RCC 7860 (cell line): ENCODE measurements around the gene TMEM231.
"Not testable (repeated sequence)": the region's sequence is repeated elsewhere in the genome, so short reads cannot be mapped to it uniquely, and the experiment has no call there.

Source experiments
- DNase-seq: peaks from one replicate; pipeline ENCODE4 v3.0.0-alpha.2; 2015; ENCODE audit warnings: low spot score
- FAIRE-seq: peaks from 2 replicates; lab custom pipeline; 2012; peaks lifted over from hg19 to GRCh38; lab: Jason Lieb, UNC

The TMEM231 gene

DNA sequence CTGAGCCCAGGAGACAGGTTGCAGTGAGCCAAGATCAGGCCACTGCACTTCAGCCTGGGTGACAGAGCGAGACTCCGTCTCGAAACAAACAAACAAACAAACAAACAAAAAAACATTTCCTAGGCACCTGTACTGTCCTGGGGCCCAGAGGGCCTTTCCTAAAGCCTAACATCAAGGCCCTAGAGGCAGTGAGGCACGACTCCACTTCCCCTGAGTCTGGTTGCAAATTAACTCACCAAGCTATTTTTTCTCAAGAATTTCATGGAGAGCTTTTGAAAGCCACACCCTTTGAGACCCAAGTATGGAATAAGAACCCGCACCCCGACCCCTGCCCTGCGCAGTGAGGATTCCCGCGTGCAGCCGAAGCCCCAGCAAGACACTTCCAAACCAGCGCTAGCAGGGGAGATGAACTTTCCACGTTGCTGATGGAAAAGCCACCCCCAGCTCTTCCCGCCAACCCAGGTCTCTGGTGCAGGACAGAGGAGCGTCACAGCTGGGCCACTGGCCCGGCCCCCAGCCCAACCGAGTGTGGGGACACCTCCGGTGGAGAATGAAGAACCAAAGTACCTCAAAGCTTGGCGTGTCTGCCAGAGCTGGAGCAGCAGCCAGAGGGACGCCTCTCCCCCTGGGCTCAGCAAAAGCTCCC, 21.4 kb downstream of the TMEM231 start:
- no peak for FAIRE-seq

GRCh38 chr16:75532791-75533190, 23.3 kb downstream of the TMEM231 start:
- DNase-seq (no peak), FAIRE-seq (no peak)

More for the DNA sequence above, 21.4 kb downstream of the TMEM231 start:
- DNase-seq: no peak

GRCh38 chr16:75532142-75532765, 23.8 kb downstream of the TMEM231 start:
- DNase-seq: no peak
- no peak for FAIRE-seq

DNA sequence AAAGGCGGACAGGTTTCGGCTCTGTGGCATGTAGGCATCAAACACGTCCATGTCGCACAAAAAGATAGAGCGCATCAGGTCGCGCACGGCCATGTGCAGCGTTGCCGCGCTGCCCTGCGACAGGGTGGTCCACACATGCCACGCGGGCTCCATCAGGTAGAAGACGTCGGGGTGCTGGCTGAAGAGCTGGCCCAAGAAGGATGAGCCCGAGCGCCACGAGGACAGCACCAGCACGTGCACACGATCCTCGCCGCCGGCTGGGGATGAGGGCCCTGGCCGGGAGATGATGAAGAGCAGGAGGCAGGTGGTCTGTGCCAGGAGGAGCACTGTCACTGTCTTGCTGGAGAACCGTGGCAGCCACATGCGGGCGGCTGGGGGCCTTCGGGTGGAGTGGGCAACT, 26.1 kb downstream of the TMEM231 start:
- FAIRE-seq (no peak), DNase-seq (no peak)

DNA sequence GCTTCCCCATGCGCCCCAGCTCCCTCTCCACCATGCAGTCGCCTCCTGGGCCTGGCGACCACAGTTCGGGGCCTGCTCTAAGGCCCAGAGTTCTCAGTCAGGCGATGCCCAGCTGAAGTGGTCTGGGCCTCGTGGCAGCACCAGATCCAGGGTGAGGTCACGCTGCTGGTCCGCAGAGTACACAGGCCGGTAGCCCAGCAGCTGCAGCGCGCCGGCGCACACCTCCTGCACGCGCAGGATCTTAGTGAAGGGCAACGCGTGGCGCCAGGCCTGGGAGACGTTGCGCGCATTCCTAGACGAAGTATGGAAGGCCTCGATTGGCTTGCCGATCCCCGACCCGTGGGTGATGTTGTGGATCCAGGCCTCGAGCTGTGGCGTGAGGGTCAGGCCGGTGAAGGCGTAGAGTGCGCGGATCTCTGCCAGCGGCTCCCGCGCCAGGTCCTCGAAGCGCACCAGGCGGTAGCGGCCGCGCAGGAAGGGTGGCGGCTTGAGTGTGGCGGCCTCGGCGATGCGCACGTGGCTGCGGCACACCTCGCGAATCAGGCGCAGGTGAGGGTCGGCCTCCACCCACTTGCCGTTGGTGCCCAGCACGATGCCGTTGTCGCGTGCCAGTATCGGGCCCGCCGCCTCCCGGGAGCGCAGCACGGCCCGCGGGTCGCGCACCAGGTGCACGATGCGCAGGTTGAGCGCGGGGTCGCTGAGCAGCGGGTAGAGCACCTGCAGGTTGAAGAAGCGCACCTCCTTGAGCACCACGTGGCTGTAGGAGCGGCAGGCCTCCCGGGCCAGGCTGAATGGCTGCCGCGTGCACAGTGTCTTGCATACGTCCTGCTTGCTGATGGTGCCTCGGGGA, 26.8 kb downstream of the TMEM231 start:
- FAIRE-seq (no peak), DNase-seq (no peak)

GRCh38 chr16:75527825-75528299, 28.2 kb downstream of the TMEM231 start:
- FAIRE-seq (no peak), DNase-seq (no peak)

GRCh38 chr16:75526032-75526790, 29.8 kb downstream of the TMEM231 start:
- FAIRE-seq: no peak

DNA sequence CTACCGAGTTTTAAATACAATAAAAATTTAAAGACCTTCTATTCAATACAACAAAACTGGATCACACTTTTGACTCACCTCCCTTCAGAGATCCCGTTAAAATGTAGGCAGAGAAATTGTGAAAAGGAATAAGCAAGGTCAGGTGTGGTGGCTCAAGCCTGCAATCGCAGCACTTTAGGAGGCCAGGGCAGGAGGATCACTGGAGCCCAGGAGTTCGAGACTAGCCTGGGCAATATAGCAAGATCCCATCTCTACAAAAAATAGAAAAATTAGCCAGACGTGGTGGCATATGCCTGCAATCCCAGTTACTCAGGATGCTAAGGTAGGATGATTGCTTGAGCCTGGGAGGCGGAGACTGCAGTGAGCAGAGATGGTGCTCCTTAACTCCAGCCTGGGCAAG, 36.9 kb downstream of the TMEM231 start:
- DNase-seq (no peak), FAIRE-seq (no peak)

More at GRCh38 chr16:75526032-75526790, 29.8 kb downstream of the TMEM231 start:
- no peak for DNase-seq

DNA sequence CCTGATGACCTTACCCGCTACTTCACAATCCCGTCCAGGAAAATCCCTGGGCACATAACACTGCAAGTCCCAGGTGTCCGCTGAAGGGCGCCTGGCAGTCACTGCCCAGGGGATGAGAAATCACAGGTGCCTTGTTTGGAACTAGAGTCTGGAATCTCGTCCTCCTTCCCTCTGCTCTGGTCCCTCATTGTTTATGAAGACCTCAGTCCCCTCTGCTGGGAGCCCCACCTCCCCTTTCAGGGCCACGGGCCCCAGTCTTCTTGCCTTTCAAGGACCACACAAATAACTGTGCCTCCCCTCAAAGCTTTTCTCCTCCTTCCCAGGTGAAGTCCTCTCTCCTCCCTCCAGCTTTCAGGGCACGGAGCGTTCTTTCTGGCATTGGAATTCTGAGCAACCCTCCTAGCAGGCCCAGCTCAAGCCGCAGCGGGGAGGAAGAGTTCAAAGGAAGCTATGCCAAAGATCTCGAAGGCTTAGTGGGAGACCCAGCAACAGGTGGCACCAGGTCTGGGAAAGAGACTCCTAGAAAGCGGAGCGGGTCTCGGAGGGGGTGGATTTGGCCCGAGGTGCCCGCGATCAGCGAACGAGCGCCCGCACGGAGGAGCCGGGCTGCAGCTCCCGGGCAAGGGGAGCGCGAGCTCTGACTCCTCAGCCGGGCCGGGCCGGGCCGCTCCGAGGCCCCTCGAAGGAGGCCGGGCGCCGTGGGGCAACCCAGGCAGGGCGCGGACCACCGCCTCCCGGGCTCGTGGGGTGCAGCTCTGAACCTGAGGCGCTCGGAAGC, 39.7 kb downstream of the TMEM231 start:
- not testable (repeated sequence) for DNase-seq, FAIRE-seq

DNA sequence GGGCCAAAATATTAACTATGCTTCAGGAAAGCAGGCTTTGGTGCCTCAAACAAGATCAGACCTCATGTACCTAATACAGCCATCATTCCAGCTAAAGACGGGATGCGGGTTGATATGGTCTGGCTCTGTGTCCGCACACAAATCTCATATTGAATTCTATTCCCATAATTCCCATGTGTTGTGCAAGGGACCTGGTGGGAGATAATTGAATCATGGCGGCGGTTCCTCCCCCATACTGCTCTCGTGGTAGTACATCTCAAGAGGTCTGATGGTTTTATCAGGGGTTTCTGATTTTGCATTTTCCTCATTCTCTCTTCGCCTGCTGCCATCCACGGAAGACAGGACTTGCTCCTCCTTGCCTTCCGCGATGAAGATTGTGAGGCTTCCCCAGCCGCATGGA, 41.8 kb downstream of the TMEM231 start:
- no peak for FAIRE-seq
- DNase-seq: no peak

DNA sequence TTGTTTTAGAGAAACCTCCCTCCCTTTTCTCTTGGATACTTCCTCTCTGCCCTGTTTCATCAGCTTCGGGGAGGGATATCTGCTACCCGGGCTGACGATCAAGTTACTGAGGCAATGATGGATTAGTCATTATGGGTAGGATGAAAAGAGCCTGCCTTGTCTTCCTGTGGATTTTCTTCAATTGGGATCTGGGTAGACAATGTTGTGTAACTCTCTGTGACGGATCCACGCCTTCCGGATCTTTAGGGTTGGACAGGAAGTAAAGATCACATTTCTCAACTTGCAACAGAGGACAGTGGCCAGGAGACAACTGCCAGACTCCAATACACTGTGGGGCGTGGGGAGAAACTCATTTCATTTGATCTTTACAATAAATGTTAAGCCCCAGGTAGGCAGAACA, 49.5 kb downstream of the TMEM231 start:
- FAIRE-seq: no peak

DNA sequence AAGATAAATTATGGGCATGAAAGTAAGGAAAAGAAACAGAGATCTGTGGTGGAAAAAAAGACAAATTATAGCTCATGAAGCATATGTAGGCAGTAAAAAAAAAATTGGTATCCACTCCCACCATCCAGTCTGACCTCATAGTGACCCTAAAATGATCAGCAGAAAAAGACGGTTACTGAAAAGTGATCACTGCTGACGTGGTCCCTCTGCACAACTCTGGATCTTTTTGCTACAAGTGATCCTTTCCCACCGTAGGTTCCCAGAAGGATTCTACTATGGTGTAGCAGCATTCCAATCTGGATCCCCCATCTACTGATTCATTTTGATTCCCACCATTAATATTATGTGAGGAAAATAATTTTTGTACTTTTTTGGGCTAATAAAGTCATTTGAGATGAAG, 49.9 kb downstream of the TMEM231 start:
- no peak for FAIRE-seq
- DNase-seq: no peak

More for the DNA sequence above, 49.5 kb downstream of the TMEM231 start:
- peak; percentile 48 for DNase-seq

- DNase-seq (no peak), FAIRE-seq (no peak)
Observed at GRCh38 chr16:75503801-75504200, 52.3 kb downstream of the TMEM231 start.

DNA sequence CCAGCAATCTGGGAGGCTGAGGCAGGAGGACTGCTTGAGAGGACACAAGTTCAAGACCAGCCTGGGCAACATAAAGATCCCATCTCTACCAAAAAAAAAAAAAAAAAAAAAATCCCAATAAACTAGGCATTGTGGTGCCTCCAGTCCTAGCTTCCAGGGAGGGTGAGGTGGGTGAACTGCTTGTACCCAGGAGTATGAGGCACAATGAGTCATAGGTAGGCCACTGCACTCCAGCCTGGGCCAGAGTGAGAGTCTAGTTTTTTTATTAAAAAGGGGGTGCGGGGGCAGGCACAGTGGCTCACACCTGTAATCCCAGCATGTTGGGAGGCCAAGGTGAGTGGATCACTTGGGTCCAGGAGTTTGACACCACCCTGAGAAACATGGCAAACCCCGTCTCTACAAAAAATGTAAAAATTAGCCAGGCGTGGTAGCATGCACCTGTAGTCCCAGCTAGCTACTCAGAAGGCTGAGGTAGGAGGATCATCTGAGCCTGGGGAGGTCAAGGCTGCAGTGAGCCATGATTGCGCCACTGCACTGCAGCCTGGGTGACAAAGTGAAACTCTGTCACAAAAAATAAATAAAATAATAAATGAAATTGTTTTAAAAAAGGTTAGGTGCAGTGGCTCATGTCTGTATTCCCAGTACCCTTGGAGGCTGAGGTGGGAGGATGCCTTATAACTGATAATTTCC, 53.0 kb downstream of the TMEM231 start:
- no peak for DNase-seq
- no peak for FAIRE-seq

DNA sequence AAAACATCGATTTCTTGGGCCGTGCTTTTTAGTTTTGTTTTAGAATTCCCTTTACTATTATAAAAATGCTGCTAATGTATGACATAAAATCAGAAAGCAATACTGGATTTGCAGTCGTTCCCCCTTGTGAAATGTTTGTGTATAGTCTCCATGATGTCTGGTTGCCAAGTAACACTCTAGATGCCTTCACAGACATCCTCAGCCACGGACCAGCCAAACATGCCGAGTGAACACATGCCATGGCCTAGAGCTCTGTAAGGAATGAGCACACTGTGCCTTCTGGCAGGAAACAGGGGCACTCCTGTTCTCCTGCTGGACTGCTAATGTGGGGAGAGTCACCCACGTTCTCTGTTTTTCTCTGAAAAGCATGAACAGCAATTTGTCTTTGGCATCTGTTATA, 54.2 kb downstream of the TMEM231 start:
- not testable (repeated sequence) for FAIRE-seq, DNase-seq

DNA sequence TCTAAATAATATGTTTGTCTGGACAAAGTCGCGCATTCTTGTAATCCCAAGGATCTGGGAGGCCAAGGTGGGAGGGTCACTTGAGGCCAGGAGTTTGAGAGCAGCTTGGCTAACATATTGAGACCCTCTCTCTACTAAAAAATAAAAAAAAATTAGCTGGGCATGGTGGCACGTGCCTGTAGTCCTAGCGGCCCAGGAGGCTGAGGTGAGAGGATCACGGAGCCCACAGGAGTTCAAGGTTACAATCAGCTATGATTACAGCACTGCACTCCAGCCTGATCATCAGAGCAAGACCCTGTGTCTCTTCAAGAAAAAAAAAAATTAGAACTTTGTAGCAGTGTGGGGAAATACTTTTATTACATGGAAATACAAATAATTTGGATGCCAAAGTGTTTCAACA, 54.7 kb downstream of the TMEM231 start:
- DNase-seq (no peak), FAIRE-seq (no peak)

GRCh38 chr16:75498605-75499322, 57.3 kb downstream of the TMEM231 start:
- DNase-seq, FAIRE-seq: not testable (repeated sequence)

DNA sequence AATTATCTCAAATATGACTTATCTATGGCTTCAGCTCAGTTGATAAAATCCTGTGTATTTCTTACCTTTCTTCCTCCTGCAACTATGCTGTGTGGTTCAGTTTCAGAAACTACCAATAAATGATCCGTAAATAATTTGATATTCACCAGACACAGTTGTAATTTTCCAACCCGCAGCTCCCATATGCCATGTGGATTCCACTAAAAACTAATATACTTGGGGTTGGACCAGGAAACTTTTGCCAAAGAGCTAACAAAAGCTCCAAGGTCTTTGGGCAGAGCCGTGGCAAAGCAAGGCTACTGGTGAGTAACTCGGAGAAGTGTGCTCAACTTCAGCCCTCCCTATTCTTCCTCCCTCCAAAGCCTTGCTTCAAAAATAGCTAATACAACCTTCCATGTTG, 58.5 kb downstream of the TMEM231 start:
- no peak for FAIRE-seq
- DNase-seq: no peak
